Adrenal gland (tissue), 5 donors: Measurements from ENCODE around the gene ARHGEF7.

Experiments used
- POLR2A ChIP-seq, 2 donors: fragments of 450-650 bp; IDR thresholded peaks; one replicate each; pipeline ENCODE4 v1.6.1; 2017; ENCODE audit warnings: antibody characterized with exemption in 2 of 2, mild to moderate bottlenecking in 2 of 2, moderate library complexity in 1 of 2
- TF ChIP-seq, protein P1 (sequence below), 6 experiments: fragments of 450-650 bp in 4 of 6; fragments of 200-600 bp in 2 of 6; sonication (generic) in 1 of 6; IDR thresholded peaks; 1 replicate in 5 of 6; 2 replicates in 1 of 6; pipeline versions ENCODE4 v1.5.1 to v1.8.0; 2016 to 2021; ENCODE audit warnings: antibody characterized with exemption in 6 of 6, mild to moderate bottlenecking in 2 of 6, moderate library complexity in 1 of 6
- donor health status: DM: no; HTN: no; CAD: no.

DNA sequence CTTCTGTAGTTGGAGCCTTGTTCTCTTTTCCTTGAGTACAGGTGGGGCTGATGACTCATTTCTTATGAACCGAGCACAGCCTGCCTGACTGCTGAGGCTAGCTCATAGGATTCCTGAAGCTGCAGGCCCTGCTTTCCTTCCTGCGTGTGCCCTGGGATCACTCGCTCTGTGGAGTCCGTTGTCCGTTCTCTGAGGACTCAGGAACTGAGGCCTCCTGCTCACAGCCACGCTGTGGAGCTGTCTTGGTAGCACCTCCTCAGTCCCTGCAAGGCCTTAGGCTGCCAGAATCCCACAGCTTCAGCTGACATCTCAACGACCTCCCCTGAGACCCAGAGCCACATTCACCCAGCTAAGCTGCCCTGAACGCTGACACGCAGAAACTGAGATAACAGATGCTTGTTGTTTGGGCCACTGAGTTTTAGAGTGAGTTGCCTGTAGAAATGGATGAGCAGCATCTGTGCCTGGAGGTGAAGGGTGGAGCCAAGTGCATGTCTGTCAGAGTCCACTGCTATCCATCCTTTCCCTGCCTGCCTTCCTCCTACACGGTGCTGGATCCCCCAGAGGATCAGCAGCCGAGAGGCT lies 72.9 kb downstream of the ARHGEF7 start:
- TF ChIP-seq, protein P1, sequence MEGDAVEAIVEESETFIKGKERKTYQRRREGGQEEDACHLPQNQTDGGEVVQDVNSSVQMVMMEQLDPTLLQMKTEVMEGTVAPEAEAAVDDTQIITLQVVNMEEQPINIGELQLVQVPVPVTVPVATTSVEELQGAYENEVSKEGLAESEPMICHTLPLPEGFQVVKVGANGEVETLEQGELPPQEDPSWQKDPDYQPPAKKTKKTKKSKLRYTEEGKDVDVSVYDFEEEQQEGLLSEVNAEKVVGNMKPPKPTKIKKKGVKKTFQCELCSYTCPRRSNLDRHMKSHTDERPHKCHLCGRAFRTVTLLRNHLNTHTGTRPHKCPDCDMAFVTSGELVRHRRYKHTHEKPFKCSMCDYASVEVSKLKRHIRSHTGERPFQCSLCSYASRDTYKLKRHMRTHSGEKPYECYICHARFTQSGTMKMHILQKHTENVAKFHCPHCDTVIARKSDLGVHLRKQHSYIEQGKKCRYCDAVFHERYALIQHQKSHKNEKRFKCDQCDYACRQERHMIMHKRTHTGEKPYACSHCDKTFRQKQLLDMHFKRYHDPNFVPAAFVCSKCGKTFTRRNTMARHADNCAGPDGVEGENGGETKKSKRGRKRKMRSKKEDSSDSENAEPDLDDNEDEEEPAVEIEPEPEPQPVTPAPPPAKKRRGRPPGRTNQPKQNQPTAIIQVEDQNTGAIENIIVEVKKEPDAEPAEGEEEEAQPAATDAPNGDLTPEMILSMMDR (IDR thresholded peaks at IDR 0.05): no peak
- TF ChIP-seq POLR2A (IDR thresholded peaks at IDR 0.05): no peak
